Mesendoderm (in vitro differentiated cells): Measurements from ENCODE around the gene MAN2B2.

Experiments
- DNase-seq: peaks from one replicate; pipeline ENCODE4 v3.0.0; 2013
- H2AK5ac ChIP-seq: 2 replicates; pipeline ENCODE4 v1.6.1; 2013; ENCODE audit warnings: low read length, inconsistent platforms
- H2BK120ac ChIP-seq: 2 replicates; pipeline ENCODE4 v1.6.1; 2013; ENCODE audit warnings: low read depth, mild to moderate bottlenecking, low read length, moderate library complexity, mixed read lengths
- H2BK15ac ChIP-seq: replicated peaks from 2 replicates; pipeline ENCODE4 v1.6.1; 2013; ENCODE audit warnings: low read depth, mild to moderate bottlenecking, moderate library complexity
- H2BK5ac ChIP-seq: 2 replicates; pipeline ENCODE4 v1.6.1; 2013; ENCODE audit warnings: low read length, inconsistent platforms
- H3K18ac ChIP-seq: 2 replicates; pipeline ENCODE4 v1.6.1; 2013; ENCODE audit warnings: mild to moderate bottlenecking, low read length, mixed read lengths
- H3K23ac ChIP-seq: one replicate; pipeline ENCODE4 v1.6.1; 2013; ENCODE audit warnings: low read length
- H3K27ac ChIP-seq: 2 replicates; pipeline ENCODE4 v1.5.1; 2013; ENCODE audit warnings: low read depth, mild to moderate bottlenecking, inconsistent platforms, low read length, moderate library complexity
- H3K27me3 ChIP-seq: 2 replicates; pipeline ENCODE4 v1.6.1; 2013; ENCODE audit warnings: low read length, control low read depth, mild to moderate bottlenecking, inconsistent platforms; ENCODE audit not compliant: insufficient read depth, poor library complexity
- H3K36me3 ChIP-seq: 2 replicates; pipeline ENCODE4 v1.6.1; 2013; ENCODE audit warnings: low read length, inconsistent platforms; ENCODE audit not compliant: control insufficient read depth, insufficient read depth
- H3K4ac ChIP-seq: one replicate; pipeline ENCODE4 v1.6.1; 2013; ENCODE audit warnings: low read depth, mild to moderate bottlenecking, low read length, moderate library complexity
- H3K4me1 ChIP-seq: 2 replicates; pipeline ENCODE4 v1.6.1; 2013; ENCODE audit warnings: low read depth, low read length, inconsistent platforms; ENCODE audit not compliant: control insufficient read depth
- H3K4me2 ChIP-seq: 2 replicates; pipeline ENCODE4 v1.6.1; 2013; ENCODE audit warnings: low read length
- H3K4me3 ChIP-seq: 2 replicates; pipeline ENCODE4 v1.5.1; 2013; ENCODE audit warnings: mild to moderate bottlenecking, low read length
- H3K56ac ChIP-seq: one replicate; pipeline ENCODE4 v1.6.1; 2013; ENCODE audit warnings: low read length
- H3K79me1 ChIP-seq: 2 replicates; pipeline ENCODE4 v1.6.1; 2013; ENCODE audit warnings: low read length, inconsistent platforms
- H3K79me2 ChIP-seq: 2 replicates; pipeline ENCODE4 v1.6.1; 2013; ENCODE audit warnings: mild to moderate bottlenecking, low read length; ENCODE audit not compliant: control insufficient read depth, insufficient read depth
- H3K9ac ChIP-seq: 2 replicates; pipeline ENCODE4 v1.6.1; 2013; ENCODE audit warnings: low read length, inconsistent platforms
- H4K5ac ChIP-seq: one replicate; pipeline ENCODE4 v1.6.1; 2013; ENCODE audit warnings: low read length
- H4K8ac ChIP-seq: one replicate; pipeline ENCODE4 v1.6.1; 2013; ENCODE audit warnings: low read depth, mild to moderate bottlenecking, control low read depth, low read length, moderate library complexity
- WGBS: extraction: QIAGEN DNeasy Blood & Tissue Kit; methylation state at CpG from one replicate; pipeline ENCODE4 v1.1.7; 2013; ENCODE audit warnings: low lambda C conversion rate, missing lambda C conversion rate; ENCODE audit not compliant: insufficient coverage; ENCODE audit errors: extremely low coverage; 5-methylcytosine and 5-hydroxymethylcytosine counted together

The MAN2B2 gene

DNA sequence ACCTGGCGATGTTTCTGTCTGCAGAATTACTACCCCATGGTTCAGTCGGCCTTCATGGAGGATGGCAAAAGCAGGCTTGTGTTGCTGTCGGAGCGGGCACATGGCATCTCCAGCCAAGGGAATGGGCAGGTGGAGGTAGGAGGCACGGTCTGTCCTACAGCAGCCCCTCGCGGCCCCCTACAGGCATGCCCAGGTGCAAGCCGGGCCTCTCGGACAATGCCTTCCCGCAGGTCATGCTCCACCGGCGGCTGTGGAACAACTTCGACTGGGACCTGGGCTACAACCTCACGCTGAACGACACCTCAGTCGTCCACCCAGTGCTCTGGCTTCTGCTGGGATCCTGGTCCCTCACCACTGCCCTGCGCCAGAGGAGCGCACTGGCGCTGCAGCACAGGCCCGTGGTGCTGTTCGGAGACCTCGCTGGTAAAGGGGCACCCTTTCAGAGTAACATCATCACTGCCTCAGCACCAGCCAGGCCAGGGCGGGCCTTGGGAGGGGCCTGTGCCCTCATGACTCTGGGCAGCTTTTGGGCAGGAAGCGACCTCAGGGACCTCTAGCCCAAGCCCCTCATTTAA, 36.0 kb downstream of the MAN2B2 start:
- H2AK5ac ChIP-seq = no peak overlapping the region
- WGBS = no CpG with 5 or more reads among the region's 24 CpGs
- no peak for DNase-seq

DNA sequence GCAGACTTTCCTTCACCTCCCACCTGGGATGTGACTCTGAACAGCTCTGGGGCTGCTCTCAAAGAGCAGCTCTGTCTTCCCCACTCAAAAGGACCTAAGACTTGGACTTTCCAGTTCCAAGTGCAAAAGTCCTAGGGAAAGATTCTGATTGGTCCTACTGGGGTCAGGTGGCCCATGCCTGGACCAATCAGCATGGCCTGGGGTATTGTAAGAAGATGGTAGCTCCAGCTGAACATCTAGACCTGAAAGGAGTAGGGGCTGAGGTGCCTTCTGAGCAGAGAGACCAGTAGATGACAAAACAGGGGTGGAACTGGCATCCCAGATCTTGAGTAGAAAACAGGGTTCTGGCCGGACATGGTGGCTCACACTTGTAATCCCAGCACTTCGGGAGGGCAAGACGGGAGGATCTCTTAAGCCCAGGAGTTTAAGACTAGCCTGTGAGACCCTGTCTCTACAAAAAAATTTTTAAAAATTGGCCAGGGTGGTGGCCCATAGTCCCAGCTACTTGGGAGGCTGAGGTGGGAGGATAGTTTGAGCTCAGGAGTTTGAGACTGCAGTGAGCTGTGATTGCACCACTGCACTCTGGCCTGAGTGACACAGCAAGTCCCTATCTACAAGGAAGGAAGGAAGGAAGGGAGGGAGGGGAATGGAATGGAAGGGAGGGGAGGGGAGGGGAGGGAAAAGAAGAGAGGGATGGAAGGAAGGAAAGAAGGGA, 38.1 kb downstream of the MAN2B2 start:
- H2BK120ac ChIP-seq = no peak overlapping the region
- no peak overlapping the region for H2BK5ac ChIP-seq
- H3K4me2 ChIP-seq = no peak overlapping the region
- no peak overlapping the region for H3K9ac ChIP-seq
- no peaks in the 10 kb centered on the region for H3K27me3 ChIP-seq
- H4K5ac ChIP-seq = no peak overlapping the region
- H3K4me3 ChIP-seq = no peak overlapping the region
- no peaks in the 10 kb centered on the region for H3K4me1 ChIP-seq
- no peak overlapping the region for H3K27ac ChIP-seq
- no peak overlapping the region for H3K4ac ChIP-seq
- no peaks in the 10 kb centered on the region for H3K36me3 ChIP-seq
- no peak overlapping the region for H2BK15ac ChIP-seq
- no CpG with 5 or more reads among the region's 3 CpGs for WGBS
- DNase-seq = no peak
- H3K79me2 ChIP-seq = no peaks in the 10 kb centered on the region
- no peak overlapping the region for H3K23ac ChIP-seq
- H3K18ac ChIP-seq = no peak overlapping the region
- no peaks in the 10 kb centered on the region for H3K79me1 ChIP-seq
- no peak overlapping the region for H2AK5ac ChIP-seq
- no peak overlapping the region for H3K56ac ChIP-seq
- H4K8ac ChIP-seq = no peak overlapping the region

More for the DNA sequence above, 36.0 kb downstream of the MAN2B2 start:
- Histone ChIP-seq H3K4me3 (no peak overlapping the region), H3K27ac (no peak overlapping the region), H4K8ac (no peak overlapping the region), H3K79me2 (no peaks in the 10 kb centered on the region), H4K5ac (no peak overlapping the region), H3K9ac (no peak overlapping the region), H3K4me2 (no peak overlapping the region), H3K27me3 (no peaks in the 10 kb centered on the region), H2BK5ac (no peak overlapping the region), H3K18ac (no peak overlapping the region), H2BK15ac (no peak overlapping the region), H3K4me1 (no peaks in the 10 kb centered on the region), H2BK120ac (no peak overlapping the region), H3K36me3 (no peaks in the 10 kb centered on the region), H3K23ac (no peak overlapping the region), H3K4ac (no peak overlapping the region), H3K79me1 (no peaks in the 10 kb centered on the region), H3K56ac (no peak overlapping the region)

- Histone ChIP-seq H3K4me1 (no peaks in the 10 kb centered on the region), H3K9ac (no peak overlapping the region), H2BK5ac (no peak overlapping the region), H2AK5ac (no peak overlapping the region), H3K18ac (no peak overlapping the region), H3K56ac (no peak overlapping the region), H3K4me2 (no peak overlapping the region), H3K23ac (no peak overlapping the region), H2BK120ac (no peak overlapping the region), H3K36me3 (no peaks in the 10 kb centered on the region), H4K5ac (no peak overlapping the region), H3K79me1 (no peaks in the 10 kb centered on the region), H3K4me3 (no peak overlapping the region), H4K8ac (no peak overlapping the region), H3K27ac (no peak overlapping the region), H3K27me3 (no peaks in the 10 kb centered on the region), H3K4ac (no peak overlapping the region), H3K79me2 (no peaks in the 10 kb centered on the region), H2BK15ac (no peak overlapping the region)
- DNase-seq = no peak
- WGBS = 100% methylated on average over 2 of the region's 17 CpGs
Measured at GRCh38 chr4:6613676-6614651, 39.0 kb downstream of the MAN2B2 start.

DNA sequence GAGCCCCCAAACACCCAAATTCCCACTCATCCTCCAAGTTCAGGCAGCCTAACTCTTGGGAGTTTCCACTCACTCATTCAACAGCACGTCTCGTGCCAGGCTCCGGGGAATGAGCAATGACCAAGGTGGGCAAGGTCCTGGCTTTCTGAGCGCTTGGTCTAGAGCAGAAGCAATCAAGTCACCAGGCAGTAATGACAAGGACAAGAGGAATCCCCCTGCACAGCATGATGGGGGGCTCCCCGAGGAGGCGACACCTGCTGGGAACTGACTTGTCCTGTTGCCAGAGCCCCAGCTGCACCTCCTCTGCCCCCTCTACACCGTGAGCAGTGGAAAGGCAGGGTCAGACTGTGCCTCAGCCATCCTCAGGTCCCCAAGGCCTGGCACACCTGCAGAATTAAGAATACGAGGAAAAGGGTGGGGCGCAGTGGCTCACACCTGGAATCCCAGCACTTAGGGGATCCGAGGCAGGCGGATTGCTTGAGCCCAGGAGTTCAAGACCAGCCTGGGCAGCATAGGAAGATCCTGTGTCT, 39.8 kb downstream of the MAN2B2 start:
- no peak overlapping the region for H2BK120ac ChIP-seq
- no CpG with 5 or more reads among the region's 11 CpGs for WGBS
- H2BK15ac ChIP-seq = no peak overlapping the region
- H3K79me2 ChIP-seq = no peaks in the 10 kb centered on the region
- no peaks in the 10 kb centered on the region for H3K36me3 ChIP-seq
- no peak overlapping the region for H3K56ac ChIP-seq
- no peaks in the 10 kb centered on the region for H3K27me3 ChIP-seq
- H2BK5ac ChIP-seq = no peak overlapping the region
- H3K23ac ChIP-seq = no peak overlapping the region
- H3K4me3 ChIP-seq = no peak overlapping the region
- no peak overlapping the region for H3K27ac ChIP-seq
- H3K18ac ChIP-seq = no peak overlapping the region
- H4K5ac ChIP-seq = no peak overlapping the region
- no peak for DNase-seq
- H2AK5ac ChIP-seq = no peak overlapping the region
- no peaks in the 10 kb centered on the region for H3K4me1 ChIP-seq
- H3K4me2 ChIP-seq = no peak overlapping the region
- no peak overlapping the region for H3K4ac ChIP-seq
- H4K8ac ChIP-seq = no peak overlapping the region
- H3K9ac ChIP-seq = no peak overlapping the region
- H3K79me1 ChIP-seq = no peaks in the 10 kb centered on the region

GRCh38 chr4:6616087-6616995, 41.4 kb downstream of the MAN2B2 start:
- Histone ChIP-seq H3K27ac (no peak overlapping the region), H3K79me2 (no peaks in the 10 kb centered on the region), H2BK15ac (no peak overlapping the region), H2BK120ac (no peak overlapping the region), H3K4ac (no peak overlapping the region), H4K8ac (no peak overlapping the region), H3K56ac (no peak overlapping the region), H3K4me3 (no peak overlapping the region), H3K4me2 (no peak overlapping the region), H3K23ac (no peak overlapping the region), H3K18ac (no peak overlapping the region), H3K27me3 (no peaks in the 10 kb centered on the region), H3K79me1 (no peaks in the 10 kb centered on the region), H2BK5ac (no peak overlapping the region), H3K4me1 (no peaks in the 10 kb centered on the region), H2AK5ac (no peak overlapping the region), H3K9ac (no peak overlapping the region), H3K36me3 (no peaks in the 10 kb centered on the region), H4K5ac (no peak overlapping the region)
- DNase-seq = no peak
- WGBS = no CpG with 5 or more reads among the region's 18 CpGs
